Measurements from ENCODE around the gene ATP1B1.

ATP1B1 gene

GRCh38 chr1:169070547-169070946, 35.9 kb upstream of the ATP1B1 start:
- no peak overlapping the region for H3K4me3 ChIP-seq (replicated peaks; ENCODE audit: low read depth, low read length)
- no peak for DNase-seq (ENCODE audit: extremely low read depth, low read depth)
- TF ChIP-seq CTCF (IDR thresholded peaks at IDR 0.05; ENCODE audit: low read depth, low read length, missing control alignments): no peak

DNA sequence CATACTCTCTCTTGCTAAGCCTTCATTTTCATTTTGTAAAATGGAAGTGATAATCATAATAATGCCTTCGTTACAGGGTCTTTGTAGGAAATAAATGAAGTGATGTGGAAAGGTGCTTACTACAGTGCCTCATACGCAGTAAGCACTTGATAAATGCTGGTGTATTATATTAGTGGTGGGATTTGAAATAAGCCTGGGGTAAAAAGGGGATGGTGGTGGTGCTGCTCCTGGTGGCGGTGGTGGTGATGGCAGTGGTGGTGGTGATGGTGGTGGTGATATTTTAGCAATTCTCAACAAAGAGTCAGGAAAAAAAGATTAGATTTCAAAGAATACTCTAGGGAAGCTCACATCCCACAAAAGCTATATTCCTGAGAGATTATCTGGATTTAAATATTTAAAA, 35.5 kb upstream of the ATP1B1 start:
- no peak overlapping the region for H3K4me3 ChIP-seq (replicated peaks; ENCODE audit: low read depth, low read length)
- DNase-seq (ENCODE audit: extremely low read depth, low read depth): no peak
- no peak for TF ChIP-seq CTCF (IDR thresholded peaks at IDR 0.05; ENCODE audit: low read depth, low read length, missing control alignments)

GRCh38 chr1:169072945-169073725, 33.4 kb upstream of the ATP1B1 start:
- DNase-seq (ENCODE audit: extremely low read depth, low read depth): no peak
- no peak for TF ChIP-seq CTCF (IDR thresholded peaks at IDR 0.05; ENCODE audit: low read depth, low read length, missing control alignments)
- H3K4me3 ChIP-seq (replicated peaks; ENCODE audit: low read depth, low read length): no peak overlapping the region

- no peak for DNase-seq (ENCODE audit: extremely low read depth, low read depth)
- no peak for TF ChIP-seq CTCF (IDR thresholded peaks at IDR 0.05; ENCODE audit: low read depth, low read length, missing control alignments)
- H3K4me3 ChIP-seq (replicated peaks; ENCODE audit: low read depth, low read length): no peak overlapping the region
These were observed 28.2 kb upstream of the ATP1B1 start for GRCh38 chr1:169078163-169078883.

- TF ChIP-seq CTCF (IDR thresholded peaks at IDR 0.05; ENCODE audit: low read depth, low read length, missing control alignments): no peak
- no peak for DNase-seq (ENCODE audit: extremely low read depth, low read depth)
- no peak overlapping the region for H3K4me3 ChIP-seq (replicated peaks; ENCODE audit: low read depth, low read length)
These were observed 24.9 kb upstream of the ATP1B1 start for GRCh38 chr1:169081503-169082123.

GRCh38 chr1:169085911-169086310, 20.6 kb upstream of the ATP1B1 start:
- H3K4me3 ChIP-seq (replicated peaks; ENCODE audit: low read depth, low read length): no peak overlapping the region
- no peak for TF ChIP-seq CTCF (IDR thresholded peaks at IDR 0.05; ENCODE audit: low read depth, low read length, missing control alignments)

More at GRCh38 chr1:169085911-169086310, 20.6 kb upstream of the ATP1B1 start:
- DNase-seq (ENCODE audit: extremely low read depth, low read depth): no peak

Measured in HFF-Myc (cell line).